HG03442 (cell line): ENCODE measurements around the gene BIVM.

Experiments used
- ATAC-seq: cut with Tn5 transposase; IDR thresholded peaks from one replicate; pipeline ENCODE4 v1.9.1; 2021; ENCODE audit warnings: mild to moderate bottlenecking, moderate library complexity; ENCODE audit not compliant: unreplicated experiment

BIVM gene

GRCh38 chr13:102781591-102781990, 17.3 kb upstream of the BIVM start:
- ATAC-seq, result no peak

- no peak for ATAC-seq
These were observed 14.4 kb upstream of the BIVM start for GRCh38 chr13:102784483-102784882.

- no peak for ATAC-seq
These were observed 10.2 kb upstream of the BIVM start for GRCh38 chr13:102788683-102789082.

GRCh38 chr13:102792396-102792795, 6.5 kb upstream of the BIVM start:
- ATAC-seq, result no peak

- no peak for ATAC-seq
These were observed 5.1 kb upstream of the BIVM start for GRCh38 chr13:102793611-102794355.

GRCh38 chr13:102799426-102800144, 666 bp downstream of the BIVM start:
- peak; percentile 9 for ATAC-seq

- peak; percentile 75 for ATAC-seq
These were observed 1.5 kb downstream of the BIVM start for GRCh38 chr13:102800145-102801041.

GRCh38 chr13:102805680-102806079, 6.8 kb downstream of the BIVM start:
- no peak for ATAC-seq

- ATAC-seq, result no peak
These were observed 8.8 kb downstream of the BIVM start for GRCh38 chr13:102807699-102808098.

GRCh38 chr13:102812611-102813287, 13.8 kb downstream of the BIVM start:
- peak; percentile 59 for ATAC-seq

GRCh38 chr13:102814025-102814607, 15.2 kb downstream of the BIVM start:
- no peak for ATAC-seq

- no peak for ATAC-seq
These were observed 15.9 kb downstream of the BIVM start for GRCh38 chr13:102814793-102815192.

GRCh38 chr13:102815788-102816187, 16.9 kb downstream of the BIVM start:
- ATAC-seq, result no peak

- no peak for ATAC-seq
These were observed 17.8 kb downstream of the BIVM start for GRCh38 chr13:102816708-102817107.

GRCh38 chr13:102817241-102817640, 18.3 kb downstream of the BIVM start:
- no peak for ATAC-seq

- no peak for ATAC-seq
These were observed 19.0 kb downstream of the BIVM start for GRCh38 chr13:102817907-102818306.

- no peak for ATAC-seq
These were observed 26.5 kb downstream of the BIVM start for GRCh38 chr13:102825400-102825799.

- no peak for ATAC-seq
These were observed 27.2 kb downstream of the BIVM start for GRCh38 chr13:102825921-102826706.

- no peak for ATAC-seq
These were observed 31.7 kb downstream of the BIVM start for GRCh38 chr13:102830646-102831045.

GRCh38 chr13:102836471-102836870, 37.6 kb downstream of the BIVM start:
- no peak for ATAC-seq
